GM04504 (cell line): ENCODE results near the gene BMP8A.

Experiments used
- DNase-seq: peaks from one replicate; pipeline ENCODE4 v3.0.0-alpha.2; 2012; ENCODE audit warnings: low read depth

Gene BMP8A

DNA sequence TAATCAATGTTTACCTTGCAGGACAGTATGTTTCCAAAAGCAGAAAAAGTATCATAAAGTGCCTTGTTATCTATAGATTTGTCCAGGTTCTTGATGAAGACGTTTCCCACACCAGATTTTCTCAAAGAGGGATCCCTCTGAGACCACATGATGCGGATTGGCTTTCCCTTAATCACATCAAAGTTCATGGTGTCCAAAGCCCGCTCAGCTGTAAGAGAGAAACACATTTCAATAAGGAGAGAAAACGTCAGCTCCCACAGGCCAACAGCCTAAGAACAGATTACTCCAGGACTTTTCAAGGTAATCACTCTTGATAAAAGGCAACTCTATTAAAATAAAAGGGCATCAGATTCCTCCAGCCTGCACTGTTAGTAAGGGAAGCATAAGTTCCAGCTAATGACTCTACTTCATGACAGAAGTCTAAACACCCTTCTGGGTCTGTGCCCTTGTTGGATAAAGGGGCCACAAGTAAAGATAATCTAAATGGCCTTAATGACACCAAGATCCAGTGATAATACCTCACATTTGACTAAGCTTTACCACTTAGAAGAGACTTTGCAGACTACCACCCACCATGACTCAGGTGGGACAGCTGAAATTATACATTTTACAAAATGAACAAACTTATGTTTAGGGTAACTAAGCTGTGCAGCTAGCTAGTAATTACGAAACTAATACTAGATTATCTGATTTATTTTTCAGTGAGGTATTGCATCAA lies 81.1 kb downstream of the BMP8A start:
- DNase-seq: no peak

DNA sequence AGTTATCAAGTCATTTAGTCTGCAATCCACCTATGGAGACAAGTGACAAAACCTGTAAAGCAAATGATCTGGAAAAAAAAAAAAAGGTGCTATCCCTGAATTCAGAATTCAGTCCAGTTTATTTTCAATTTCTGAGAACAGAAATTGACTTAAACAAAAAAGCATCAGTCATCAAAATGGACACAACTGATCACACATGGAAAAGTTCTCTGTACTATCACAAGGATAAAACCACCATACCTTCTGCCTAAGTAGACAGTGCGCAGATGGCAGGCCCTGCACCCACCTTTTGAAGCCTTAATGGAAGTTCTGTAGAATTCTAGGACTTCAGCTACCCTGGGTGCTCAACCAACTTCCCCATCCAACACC lies 81.6 kb downstream of the BMP8A start:
- no peak for DNase-seq

DNA sequence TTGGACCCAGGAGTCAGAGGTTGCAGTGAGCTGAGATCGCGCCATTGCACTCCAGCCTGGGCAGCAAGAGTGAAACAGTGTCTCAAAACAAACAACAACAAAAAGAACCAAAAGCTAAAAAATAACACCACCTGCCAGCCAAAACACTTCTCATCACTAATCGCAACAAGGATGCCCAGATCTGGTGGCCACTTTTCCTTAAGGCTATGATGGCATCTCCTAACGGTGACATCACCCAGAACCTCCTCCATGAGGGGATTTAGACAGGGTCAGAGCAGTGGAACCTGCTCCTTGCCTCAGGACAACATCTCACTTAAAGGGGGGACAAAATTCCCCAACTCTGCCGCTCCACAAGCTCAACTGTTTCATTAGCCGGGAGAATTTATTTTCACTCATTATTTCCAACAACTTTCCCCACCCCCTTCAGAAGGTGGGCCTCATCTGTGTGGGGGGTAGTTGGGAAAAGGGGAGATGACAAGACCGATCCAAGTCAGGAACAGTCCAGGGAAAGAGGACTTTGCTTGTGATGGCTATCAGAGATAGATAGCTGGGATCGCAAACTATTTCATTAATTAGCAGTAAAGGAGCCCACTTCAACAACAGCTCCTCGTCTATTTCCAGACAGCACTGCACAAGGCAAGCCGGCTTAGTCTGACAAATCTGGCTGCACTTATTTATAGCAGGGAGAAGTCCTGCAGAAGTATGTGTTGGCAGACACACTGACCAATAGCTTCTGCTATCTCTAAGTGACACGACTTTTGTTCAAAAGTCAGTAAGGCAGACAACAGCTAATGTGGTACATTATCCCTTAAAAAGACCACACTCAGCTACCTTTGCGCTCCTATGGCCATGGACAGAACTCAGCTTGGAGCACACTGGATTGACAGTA lies 82.5 kb downstream of the BMP8A start:
- no peak for DNase-seq

DNA sequence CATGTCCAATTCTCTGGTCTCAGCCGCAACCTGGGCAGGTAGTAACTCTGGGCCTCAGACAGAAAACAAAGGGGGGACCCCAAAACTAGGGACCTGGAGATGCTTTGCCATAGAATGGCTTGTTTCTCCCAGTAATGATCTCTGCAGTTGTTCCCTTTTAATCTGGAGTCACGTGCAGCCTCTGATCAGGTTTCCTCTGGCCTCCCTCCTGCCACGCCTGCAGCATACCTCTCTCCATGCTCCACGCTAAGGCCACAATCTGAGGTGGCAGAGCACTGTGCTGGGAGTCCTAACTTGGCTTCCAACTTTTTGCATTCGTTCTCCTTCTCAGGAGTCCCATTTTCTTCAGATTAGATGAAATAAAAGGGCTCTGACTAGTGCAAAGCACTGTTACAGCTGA lies 83.2 kb downstream of the BMP8A start:
- no peak for DNase-seq
